ENCODE data around the gene PCNX2.

PCNX2 gene

DNA sequence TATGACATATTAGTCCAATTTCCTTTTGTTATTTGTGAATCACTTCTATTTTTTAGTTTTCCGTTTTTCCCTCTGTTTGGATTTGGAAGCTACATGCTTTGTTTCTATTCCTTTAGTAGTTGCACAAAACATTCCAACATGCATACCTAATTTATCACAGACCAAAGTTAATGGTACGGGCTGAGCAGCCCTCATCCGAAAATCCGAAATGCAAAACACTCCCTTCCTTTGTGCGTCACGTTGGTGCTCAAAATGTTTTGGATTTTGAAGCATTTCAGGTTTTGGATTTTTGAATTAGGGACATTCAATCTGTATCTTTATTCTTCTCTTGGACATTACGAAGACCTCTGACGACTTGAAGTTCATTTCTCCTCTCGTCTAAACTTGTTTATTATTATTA, 124.8 kb downstream of the PCNX2 start:
- Histone ChIP-seq H3K9me3 (ENCODE audit: control insufficient read depth, insufficient read depth, low read length) (no peaks in the 10 kb centered on the region), H3K4me1 (ENCODE audit: control insufficient read depth, insufficient read depth, low read length) (no peaks in the 10 kb centered on the region), H3K4me3 (ENCODE audit: low read depth, low read length) (no peak overlapping the region), H3K27me3 (ENCODE audit: control insufficient read depth, insufficient read depth, low read length) (no peaks in the 10 kb centered on the region), H3K9ac (ENCODE audit: low read depth, low read length) (no peak overlapping the region), H3K36me3 (ENCODE audit: control insufficient read depth, insufficient read depth, low read length) (no peaks in the 10 kb centered on the region)

DNA sequence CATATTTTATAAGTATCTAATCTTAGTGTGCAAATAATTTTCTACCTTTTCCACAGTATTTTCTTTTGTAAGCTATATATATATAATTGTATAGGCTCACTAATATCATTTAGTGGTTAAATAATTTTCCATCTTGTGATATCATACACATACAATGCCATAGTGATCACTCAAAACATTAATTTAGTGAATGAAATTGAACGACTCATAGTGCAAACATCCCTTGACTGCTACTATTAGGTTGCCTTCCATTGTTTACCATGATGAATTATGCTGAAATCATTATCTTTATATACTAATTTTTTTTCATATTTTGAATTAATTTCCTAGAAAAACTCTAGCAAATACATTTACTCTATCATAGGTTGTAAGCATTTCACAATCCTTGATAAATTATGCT, 127.1 kb downstream of the PCNX2 start:
- Histone ChIP-seq H3K4me1 (ENCODE audit: control insufficient read depth, insufficient read depth, low read length) (no peaks in the 10 kb centered on the region), H3K36me3 (ENCODE audit: control insufficient read depth, insufficient read depth, low read length) (no peaks in the 10 kb centered on the region), H3K9ac (ENCODE audit: low read depth, low read length) (no peak overlapping the region), H3K9me3 (ENCODE audit: control insufficient read depth, insufficient read depth, low read length) (no peaks in the 10 kb centered on the region), H3K27me3 (ENCODE audit: control insufficient read depth, insufficient read depth, low read length) (no peaks in the 10 kb centered on the region), H3K4me3 (ENCODE audit: low read depth, low read length) (no peak overlapping the region)

DNA sequence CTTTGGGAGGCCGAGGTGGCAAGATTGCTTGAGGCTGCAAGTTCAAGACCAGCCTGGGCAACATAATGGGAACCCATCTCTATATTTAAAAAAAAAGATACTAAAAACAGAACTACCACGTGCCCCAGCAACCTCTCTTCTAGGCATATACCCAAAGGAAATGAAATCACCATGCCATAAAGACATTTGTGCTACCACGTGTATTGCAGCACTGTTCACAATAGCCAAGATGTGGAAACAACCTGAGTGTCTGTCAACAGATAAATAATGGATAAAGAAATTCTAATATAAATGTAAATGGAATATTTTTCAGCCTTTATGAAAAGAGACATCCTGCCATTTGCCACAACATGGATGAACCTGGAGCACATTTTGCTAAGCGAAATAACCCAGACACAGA, 128.6 kb downstream of the PCNX2 start:
- Histone ChIP-seq H3K9me3 (ENCODE audit: control insufficient read depth, insufficient read depth, low read length) (no peaks in the 10 kb centered on the region), H3K4me3 (ENCODE audit: low read depth, low read length) (no peak overlapping the region), H3K36me3 (ENCODE audit: control insufficient read depth, insufficient read depth, low read length) (no peaks in the 10 kb centered on the region), H3K4me1 (ENCODE audit: control insufficient read depth, insufficient read depth, low read length) (no peaks in the 10 kb centered on the region), H3K27me3 (ENCODE audit: control insufficient read depth, insufficient read depth, low read length) (no peaks in the 10 kb centered on the region), H3K9ac (ENCODE audit: low read depth, low read length) (no peak overlapping the region)

DNA sequence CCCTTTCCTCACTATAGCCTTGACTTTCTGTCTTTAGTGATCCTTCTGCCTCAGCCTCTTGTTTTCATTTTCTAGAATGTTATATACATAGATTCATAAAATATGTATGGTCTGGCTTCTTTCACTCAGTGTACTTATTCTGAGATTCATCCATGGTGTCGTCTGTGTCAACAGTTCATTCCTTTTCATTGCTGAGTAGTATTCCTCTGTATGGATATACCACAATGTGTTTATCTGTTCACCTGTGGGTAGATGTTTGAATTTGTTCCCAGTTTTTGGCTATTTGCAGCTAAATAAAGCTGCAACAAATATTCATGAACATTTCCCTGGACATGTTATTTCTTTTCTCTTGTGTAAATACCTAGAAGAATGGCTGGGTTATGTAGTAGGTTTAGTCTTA, 131.8 kb downstream of the PCNX2 start:
- Histone ChIP-seq H3K9me3 (ENCODE audit: control insufficient read depth, insufficient read depth, low read length) (no peaks in the 10 kb centered on the region), H3K36me3 (ENCODE audit: control insufficient read depth, insufficient read depth, low read length) (peaks cover 6% of the 10 kb centered on the region)

DNA sequence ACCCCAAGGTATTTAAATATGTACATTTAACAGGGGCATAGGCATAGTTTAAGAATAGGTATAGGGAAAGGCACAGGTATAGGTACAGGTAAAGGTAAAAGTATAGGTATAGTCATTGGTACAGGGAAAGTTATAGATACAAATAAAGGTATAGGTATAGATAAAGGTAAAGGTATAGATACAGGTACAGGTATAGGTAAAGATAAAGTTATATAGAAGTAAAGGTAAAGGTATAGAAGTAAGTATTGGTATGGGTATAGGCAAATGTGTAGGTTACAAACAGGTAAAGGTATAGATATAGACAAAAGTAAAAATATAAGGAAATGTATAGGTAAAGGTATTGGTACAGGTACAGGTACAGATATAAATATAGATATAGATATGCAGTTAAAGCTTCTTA, 137.2 kb downstream of the PCNX2 start:
- Histone ChIP-seq H3K36me3 (ENCODE audit: control insufficient read depth, insufficient read depth, low read length) (peaks cover 6% of the 10 kb centered on the region), H3K9me3 (ENCODE audit: control insufficient read depth, insufficient read depth, low read length) (no peaks in the 10 kb centered on the region), H3K4me3 (ENCODE audit: low read depth, low read length) (no peak overlapping the region), H3K9ac (ENCODE audit: low read depth, low read length) (no peak overlapping the region), H3K4me1 (ENCODE audit: control insufficient read depth, insufficient read depth, low read length) (no peaks in the 10 kb centered on the region), H3K27me3 (ENCODE audit: control insufficient read depth, insufficient read depth, low read length) (no peaks in the 10 kb centered on the region)

More for the DNA sequence above, 131.8 kb downstream of the PCNX2 start:
- Histone ChIP-seq H3K4me1 (ENCODE audit: control insufficient read depth, insufficient read depth, low read length) (no peaks in the 10 kb centered on the region), H3K4me3 (ENCODE audit: low read depth, low read length) (no peak overlapping the region), H3K27me3 (ENCODE audit: control insufficient read depth, insufficient read depth, low read length) (no peaks in the 10 kb centered on the region), H3K9ac (ENCODE audit: low read depth, low read length) (no peak overlapping the region)

DNA sequence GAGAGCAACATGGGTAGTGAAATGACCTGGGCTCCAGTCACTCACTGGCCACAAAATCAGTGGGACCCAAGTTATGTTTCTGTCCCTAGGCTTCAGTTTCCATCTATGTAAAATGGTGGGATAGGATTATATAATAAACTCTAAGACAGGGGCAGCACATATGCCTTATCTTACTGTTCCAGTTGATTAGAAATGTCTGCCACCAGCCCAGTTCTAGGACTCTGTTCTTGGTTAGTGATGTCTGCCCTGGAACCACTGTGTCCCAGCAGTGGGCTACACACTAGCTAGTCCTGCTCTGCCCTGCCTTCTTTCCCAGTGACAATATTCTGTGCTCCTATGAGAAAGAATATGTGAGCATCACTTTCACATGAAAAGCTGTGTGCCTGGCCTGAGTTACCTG, 138.3 kb downstream of the PCNX2 start:
- H3K4me3 ChIP-seq (ENCODE audit: low read depth, low read length), result no peak overlapping the region
- no peaks in the 10 kb centered on the region for H3K27me3 ChIP-seq (ENCODE audit: control insufficient read depth, insufficient read depth, low read length)
- no peak overlapping the region for H3K9ac ChIP-seq (ENCODE audit: low read depth, low read length)
- no peaks in the 10 kb centered on the region for H3K9me3 ChIP-seq (ENCODE audit: control insufficient read depth, insufficient read depth, low read length)
- H3K4me1 ChIP-seq (ENCODE audit: control insufficient read depth, insufficient read depth, low read length), result no peaks in the 10 kb centered on the region
- H3K36me3 ChIP-seq (ENCODE audit: control insufficient read depth, insufficient read depth, low read length), result peaks cover 6% of the 10 kb centered on the region

DNA sequence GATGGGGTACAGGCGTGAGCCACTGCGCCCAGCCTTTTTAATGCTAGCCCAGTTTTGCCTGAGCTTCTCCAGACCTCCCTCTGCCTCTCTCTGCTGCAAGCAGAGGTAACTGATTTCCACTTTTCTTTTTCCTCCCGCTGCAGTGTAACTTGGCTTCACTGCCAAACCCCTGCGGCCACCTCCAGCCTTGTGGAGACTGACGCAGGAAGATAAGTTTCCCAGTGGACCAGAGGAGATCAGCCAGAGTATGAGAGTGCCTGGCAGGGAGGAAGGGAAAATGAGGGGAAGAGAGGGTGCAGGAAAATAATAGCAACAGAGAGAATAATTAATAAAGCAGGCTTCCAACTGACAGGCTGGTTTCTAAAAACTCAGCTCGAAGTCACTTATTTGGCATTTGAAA, 143.7 kb downstream of the PCNX2 start:
- H3K36me3 ChIP-seq (ENCODE audit: control insufficient read depth, insufficient read depth, low read length), result no peaks in the 10 kb centered on the region
- no peak overlapping the region for H3K4me3 ChIP-seq (ENCODE audit: low read depth, low read length)
- H3K9ac ChIP-seq (ENCODE audit: low read depth, low read length), result no peak overlapping the region
- H3K9me3 ChIP-seq (ENCODE audit: control insufficient read depth, insufficient read depth, low read length), result no peaks in the 10 kb centered on the region
- H3K27me3 ChIP-seq (ENCODE audit: control insufficient read depth, insufficient read depth, low read length), result no peaks in the 10 kb centered on the region
- H3K4me1 ChIP-seq (ENCODE audit: control insufficient read depth, insufficient read depth, low read length), result no peaks in the 10 kb centered on the region

DNA sequence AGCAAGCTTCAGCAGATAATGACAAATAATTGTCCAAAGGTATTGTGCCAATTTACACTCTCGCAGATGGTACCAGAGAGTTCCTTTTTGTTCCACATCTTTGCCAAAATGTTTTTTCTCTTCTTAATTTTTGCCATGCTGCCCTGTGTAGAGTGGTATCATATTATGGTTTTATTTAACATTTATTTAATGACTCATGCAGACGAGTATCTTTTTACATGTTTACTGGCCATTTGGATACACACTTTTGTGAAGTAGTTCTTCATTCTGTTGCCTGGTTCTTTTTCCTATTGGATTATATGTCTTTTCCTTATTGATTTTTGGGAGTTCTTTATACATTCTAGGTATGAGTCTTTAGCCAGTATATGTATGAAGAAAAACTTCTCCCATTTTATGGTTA, 151.1 kb downstream of the PCNX2 start:
- Histone ChIP-seq H3K9ac (ENCODE audit: low read depth, low read length) (no peak overlapping the region), H3K27me3 (ENCODE audit: control insufficient read depth, insufficient read depth, low read length) (no peaks in the 10 kb centered on the region)

DNA sequence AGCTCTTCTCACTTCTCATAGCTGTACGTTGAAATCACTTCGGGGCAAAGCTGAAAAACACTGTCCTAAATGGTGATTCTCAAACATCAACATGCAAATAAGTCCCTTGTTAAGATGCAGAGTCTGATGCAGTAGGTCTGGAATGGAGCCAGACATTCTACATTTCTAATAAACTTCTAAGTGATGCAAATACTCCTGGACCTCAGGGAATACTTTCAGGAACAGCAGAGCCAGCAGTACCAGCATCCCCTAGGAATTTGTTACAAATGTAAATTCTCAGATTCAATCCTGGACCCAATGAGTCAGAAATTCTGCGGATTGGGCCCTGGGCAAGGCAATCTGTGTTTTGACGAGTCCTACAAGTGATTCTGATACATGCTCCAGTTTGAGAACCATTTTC, 152.3 kb downstream of the PCNX2 start:
- no peaks in the 10 kb centered on the region for H3K27me3 ChIP-seq (ENCODE audit: control insufficient read depth, insufficient read depth, low read length)
- H3K36me3 ChIP-seq (ENCODE audit: control insufficient read depth, insufficient read depth, low read length), result peaks cover 2% of the 10 kb centered on the region
- H3K9me3 ChIP-seq (ENCODE audit: control insufficient read depth, insufficient read depth, low read length), result no peaks in the 10 kb centered on the region
- H3K4me1 ChIP-seq (ENCODE audit: control insufficient read depth, insufficient read depth, low read length), result no peaks in the 10 kb centered on the region
- no peak overlapping the region for H3K4me3 ChIP-seq (ENCODE audit: low read depth, low read length)
- no peak overlapping the region for H3K9ac ChIP-seq (ENCODE audit: low read depth, low read length)

More for the DNA sequence above, 151.1 kb downstream of the PCNX2 start:
- H3K9me3 ChIP-seq (ENCODE audit: control insufficient read depth, insufficient read depth, low read length), result no peaks in the 10 kb centered on the region
- no peak overlapping the region for H3K4me3 ChIP-seq (ENCODE audit: low read depth, low read length)
- H3K4me1 ChIP-seq (ENCODE audit: control insufficient read depth, insufficient read depth, low read length), result no peaks in the 10 kb centered on the region
- H3K36me3 ChIP-seq (ENCODE audit: control insufficient read depth, insufficient read depth, low read length), result peaks cover 2% of the 10 kb centered on the region

DNA sequence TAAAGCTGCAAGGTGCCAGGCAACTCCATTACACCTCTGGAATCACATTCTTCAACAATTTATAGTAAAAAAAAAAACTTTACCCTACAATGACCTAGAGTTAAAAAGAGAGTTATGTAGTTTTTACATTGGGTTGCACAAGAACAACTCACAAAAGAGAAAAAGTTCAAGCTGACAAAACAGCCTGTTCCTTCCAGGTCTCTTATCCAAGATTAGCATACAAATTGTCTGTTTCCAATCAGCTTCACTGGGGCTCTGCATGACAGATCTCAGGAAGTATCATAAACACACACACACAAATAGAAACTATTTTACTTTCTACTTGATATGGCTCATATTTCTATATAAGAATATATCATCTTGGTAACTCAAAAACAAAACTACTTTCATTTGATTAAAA, 154.6 kb downstream of the PCNX2 start:
- no peak overlapping the region for H3K9ac ChIP-seq (ENCODE audit: low read depth, low read length)
- H3K4me3 ChIP-seq (ENCODE audit: low read depth, low read length), result no peak overlapping the region
- no peaks in the 10 kb centered on the region for H3K9me3 ChIP-seq (ENCODE audit: control insufficient read depth, insufficient read depth, low read length)
- H3K36me3 ChIP-seq (ENCODE audit: control insufficient read depth, insufficient read depth, low read length), result peaks cover 2% of the 10 kb centered on the region
- no peaks in the 10 kb centered on the region for H3K27me3 ChIP-seq (ENCODE audit: control insufficient read depth, insufficient read depth, low read length)
- H3K4me1 ChIP-seq (ENCODE audit: control insufficient read depth, insufficient read depth, low read length), result no peaks in the 10 kb centered on the region

DNA sequence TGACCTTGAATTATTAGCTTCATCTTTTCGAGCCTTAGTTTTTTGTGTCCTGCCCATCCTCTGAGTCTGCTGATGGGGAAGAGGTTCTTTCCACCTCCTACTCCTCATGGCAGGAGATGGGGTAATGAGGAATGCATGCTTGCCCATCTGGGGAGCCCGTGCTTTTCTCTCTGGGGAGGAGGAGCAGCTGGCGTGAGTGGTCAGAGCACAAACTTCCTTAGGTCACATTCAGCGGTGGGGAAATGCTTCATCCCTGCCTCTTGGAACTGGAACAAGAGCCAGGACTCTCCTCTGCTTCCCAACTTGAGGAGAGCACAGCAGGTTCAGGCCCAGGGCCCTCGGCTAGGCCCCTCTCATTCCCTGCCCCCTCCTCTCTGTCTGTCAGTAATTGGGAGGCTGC, 155.0 kb downstream of the PCNX2 start:
- H3K27me3 ChIP-seq (ENCODE audit: control insufficient read depth, insufficient read depth, low read length), result no peaks in the 10 kb centered on the region
- no peaks in the 10 kb centered on the region for H3K4me1 ChIP-seq (ENCODE audit: control insufficient read depth, insufficient read depth, low read length)
- H3K9ac ChIP-seq (ENCODE audit: low read depth, low read length), result no peak overlapping the region
- H3K4me3 ChIP-seq (ENCODE audit: low read depth, low read length), result no peak overlapping the region
- no peaks in the 10 kb centered on the region for H3K9me3 ChIP-seq (ENCODE audit: control insufficient read depth, insufficient read depth, low read length)
- H3K36me3 ChIP-seq (ENCODE audit: control insufficient read depth, insufficient read depth, low read length), result peaks cover 2% of the 10 kb centered on the region

DNA sequence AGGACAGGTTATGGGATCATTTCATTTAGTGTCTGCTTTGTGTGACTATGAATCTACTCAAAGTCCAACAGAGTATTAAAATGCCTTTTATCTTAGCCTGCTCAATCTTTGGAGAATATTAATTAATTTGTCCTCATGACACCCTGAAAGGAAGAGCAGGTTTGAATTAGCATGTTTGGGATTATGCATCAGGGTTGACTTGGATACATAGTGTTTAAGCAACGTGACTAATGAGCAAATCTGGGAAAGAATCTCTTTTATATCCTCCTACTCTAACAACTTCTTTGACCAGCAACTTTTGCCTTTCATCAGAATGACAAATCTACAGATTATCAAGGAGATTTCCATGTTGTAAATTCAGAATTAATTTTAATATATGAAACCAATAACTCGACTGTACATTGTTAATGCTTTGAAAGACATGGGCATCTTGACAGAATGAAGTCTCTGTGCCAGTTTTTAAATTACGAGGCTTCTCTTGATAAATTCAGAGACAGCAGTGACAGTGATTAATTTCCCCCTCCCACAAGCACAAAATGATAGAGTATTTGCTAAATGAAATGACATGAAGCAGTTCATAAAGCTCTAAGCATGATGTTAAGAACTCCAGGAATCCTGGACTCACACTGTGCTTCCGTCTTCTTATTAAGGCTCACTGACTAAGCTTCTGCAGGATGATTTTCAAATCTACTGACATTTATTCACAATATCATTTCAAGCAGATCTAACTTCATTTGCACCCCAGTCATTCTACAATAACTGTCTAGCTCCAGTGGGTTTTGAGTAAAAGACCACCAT, 156.5 kb downstream of the PCNX2 start:
- peaks cover 2% of the 10 kb centered on the region for H3K36me3 ChIP-seq (ENCODE audit: control insufficient read depth, insufficient read depth, low read length)
- no peak overlapping the region for H3K9ac ChIP-seq (ENCODE audit: low read depth, low read length)
- H3K9me3 ChIP-seq (ENCODE audit: control insufficient read depth, insufficient read depth, low read length), result no peaks in the 10 kb centered on the region
- H3K4me1 ChIP-seq (ENCODE audit: control insufficient read depth, insufficient read depth, low read length), result no peaks in the 10 kb centered on the region
- H3K4me3 ChIP-seq (ENCODE audit: low read depth, low read length), result no peak overlapping the region
- H3K27me3 ChIP-seq (ENCODE audit: control insufficient read depth, insufficient read depth, low read length), result no peaks in the 10 kb centered on the region

Data from iPS-15b (cell line).